LNCAP (cell line): Measurements from ENCODE around the gene FAH.

ENCODE experiments used
- CTCF ChIP-seq: fragments of 450-650 bp; IDR thresholded peaks from 2 replicates; pipeline ENCODE4 v1.5.1; 2017; ENCODE audit warnings: mild to moderate bottlenecking

The FAH gene

GRCh38 chr15:80152180-80152895 is 461 bp upstream of the FAH start:
- TF ChIP-seq CTCF = no peak

GRCh38 chr15:80153900-80154299 is 1.1 kb downstream of the FAH start:
- no peak for TF ChIP-seq CTCF

- no peak for TF ChIP-seq CTCF
These were observed 1.5 kb downstream of the FAH start for GRCh38 chr15:80154336-80154735.

- no peak for TF ChIP-seq CTCF
These were observed 2.2 kb downstream of the FAH start for GRCh38 chr15:80155001-80155377.

GRCh38 chr15:80156176-80156720 is 3.4 kb downstream of the FAH start:
- TF ChIP-seq CTCF = no peak

- TF ChIP-seq CTCF = no peak
These were observed 4.4 kb downstream of the FAH start for GRCh38 chr15:80157215-80157614.

GRCh38 chr15:80159301-80159700 is 6.5 kb downstream of the FAH start:
- TF ChIP-seq CTCF = no peak
